WTC11 (cell line): ENCODE results near the gene CRIP2. TPM values are rescaled to one million over a fixed set of nuclear protein-coding genes. Genes with fewer than 3 reads are reported as not detected.
A peak's percentile ranks its signal among the peaks of the same experiment; 100 is the strongest.

Experiments
- ATAC-seq: fragments of 200-7000 bp; cut with Tn5 transposase; 2 replicates; pipeline ENCODE4 v1.10.0; 2021; ENCODE audit warnings: mild to moderate bottlenecking, moderate library complexity
- Bru-seq: library from RNA; stranded (reverse); fragments of 400-500 nt; gene quantifications from one replicate; lab custom pipeline; 2021; lab: Mats Ljungman, UMichigan
- CTCF ChIA-PET: fragments of 300-600 bp; sonication (Branson Sonifier 250); formaldehyde crosslinking; loops from one replicate; lab custom pipeline; 2021; ENCODE audit warnings: antibody characterized with exemption; lab: Charles Lee
- POLR2A ChIA-PET: fragments of 350-600 bp; sonication (Branson Sonifier 250); formaldehyde crosslinking; loops from one replicate; lab custom pipeline; 2021; ENCODE audit warnings: antibody characterized with exemption; lab: Charles Lee
- DNase-seq: peaks from one replicate; pipeline ENCODE4 v3.0.0; 2021; ENCODE audit warnings: low spot score
- H3K27ac Mint-ChIP-seq: 2 replicates; pipeline ENCODE4 v1.8.0; 2021; ENCODE audit warnings: mixed read lengths
- H3K27me3 Mint-ChIP-seq: 2 replicates; pipeline ENCODE4 v1.8.0; 2021; ENCODE audit warnings: low read depth, mild to moderate bottlenecking, moderate library complexity, mixed read lengths
- H3K36me3 Mint-ChIP-seq: 2 replicates; pipeline ENCODE4 v1.8.0; 2021; ENCODE audit warnings: mixed read lengths
- H3K4me1 Mint-ChIP-seq: 2 replicates; pipeline ENCODE4 v1.8.0; 2022; ENCODE audit warnings: mixed read lengths
- H3K4me3 Mint-ChIP-seq: 2 replicates; pipeline ENCODE4 v1.8.0; 2021; ENCODE audit warnings: mild to moderate bottlenecking, moderate library complexity, mixed read lengths
- H3K9me3 Mint-ChIP-seq: 2 replicates; pipeline ENCODE4 v1.8.0; 2021; ENCODE audit warnings: mixed read lengths
- CREB1 ChIP-seq: sonication (generic); formaldehyde crosslinking; IDR thresholded peaks from 2 replicates; pipeline ENCODE4 v1.8.0; 2023; ENCODE audit warnings: mild to moderate bottlenecking, missing genetic modification reagents
- CTCF ChIP-seq: fragments of 200-600 bp; IDR thresholded peaks from 2 replicates; pipeline ENCODE4 v1.8.0; 2022; ENCODE audit warnings: antibody characterized with exemption
- E2F1 ChIP-seq: sonication (generic); formaldehyde crosslinking; IDR thresholded peaks from 2 replicates; pipeline ENCODE4 v1.8.0; 2022; ENCODE audit warnings: mild to moderate bottlenecking, missing genetic modification reagents
- E2F4 ChIP-seq: sonication (generic); formaldehyde crosslinking; IDR thresholded peaks from 2 replicates; pipeline ENCODE4 v1.8.1; 2022; ENCODE audit warnings: low read depth, mild to moderate bottlenecking, moderate library complexity, missing genetic modification reagents, borderline replicate concordance
- JUN ChIP-seq: sonication (generic); formaldehyde crosslinking; IDR thresholded peaks from 2 replicates; pipeline ENCODE4 v1.8.0; 2023; ENCODE audit warnings: mild to moderate bottlenecking, missing genetic modification reagents
- NFATC4 ChIP-seq: fragments of 250-450 bp; sonication (Bioruptor Pico); IDR thresholded peaks from 2 replicates; pipeline ENCODE4 v1.9.0; 2021; ENCODE audit warnings: mild to moderate bottlenecking
- RORB ChIP-seq: fragments of 250-450 bp; sonication (Bioruptor Pico); IDR thresholded peaks from 2 replicates; pipeline ENCODE4 v1.9.0; 2021; ENCODE audit warnings: mild to moderate bottlenecking
- SOX15 ChIP-seq: fragments of 250-450 bp; sonication (Bioruptor Pico); IDR thresholded peaks from 2 replicates; pipeline ENCODE4 v1.9.0; 2021; ENCODE audit warnings: mild to moderate bottlenecking
- TEAD1 ChIP-seq: sonication (generic); formaldehyde crosslinking; IDR thresholded peaks from 2 replicates; pipeline ENCODE4 v1.8.0; 2022; ENCODE audit warnings: mild to moderate bottlenecking, missing genetic modification reagents
- TP53 ChIP-seq: sonication (generic); formaldehyde crosslinking; IDR thresholded peaks from 2 replicates; pipeline ENCODE4 v1.8.1; 2023; ENCODE audit warnings: mild to moderate bottlenecking, missing genetic modification reagents
- ZBTB21 ChIP-seq: sonication (generic); formaldehyde crosslinking; IDR thresholded peaks from 2 replicates; pipeline ENCODE4 v1.8.1; 2023; ENCODE audit warnings: mild to moderate bottlenecking, missing genetic modification reagents, borderline replicate concordance
- ZMAT4 ChIP-seq: fragments of 250-450 bp; sonication (Bioruptor Pico); IDR thresholded peaks from 2 replicates; pipeline ENCODE4 v1.9.0; 2021; ENCODE audit warnings: mild to moderate bottlenecking
- ZNF219 ChIP-seq: sonication (generic); formaldehyde crosslinking; IDR thresholded peaks from 2 replicates; pipeline ENCODE4 v1.8.0; 2023; ENCODE audit warnings: missing genetic modification reagents, mild to moderate bottlenecking, borderline replicate concordance
- ZNF232 ChIP-seq: sonication (generic); formaldehyde crosslinking; IDR thresholded peaks from 2 replicates; pipeline ENCODE4 v1.8.0; 2022; ENCODE audit warnings: mild to moderate bottlenecking, missing genetic modification reagents
- ZNF425 ChIP-seq: fragments of 250-450 bp; sonication (Bioruptor Pico); conservative IDR thresholded peaks from 2 replicates; pipeline ENCODE4 v1.9.0; 2021; ENCODE audit warnings: mild to moderate bottlenecking
- ZNF512 ChIP-seq: sonication (generic); formaldehyde crosslinking; IDR thresholded peaks from 2 replicates; pipeline ENCODE4 v1.8.1; 2022; ENCODE audit warnings: missing genetic modification reagents, borderline replicate concordance
- long read RNA-seq, 3 experiments: library from RNA in 1 of 3; library from capped mRNA in 1 of 3; library from polyadenylated mRNA in 1 of 3; unstranded in 2 of 3; stranded (forward) in 1 of 3; transcript quantifications; one replicate each; pipeline ENCODE4 v2.0.0, GENCODE V29; 2021
- total RNA-seq: library from RNA; stranded (reverse); gene quantifications from 3 replicates; pipeline ENCODE4 v1.2.3, GENCODE V29; 2021

CRIP2 gene
- total RNA-seq (4.6 to 5.4 TPM (median 5.0 TPM) in 3 replicates), Bru-seq, nascent RNA (percentile 9 among the genes with signal in this experiment)
- long read RNA-seq, experiment 1, transcript CRIP2-201 (8 exons, 1,857 nt): major isoform, 7 of 10 reads
- long read RNA-seq, experiment 1, partial matches to known transcripts: 0 of 10 reads
- long read RNA-seq, experiment 1, other reads (novel, unspliced or antisense): 0 of 10 reads
- long read RNA-seq, experiment 2, partial matches to known transcripts: 0 of 3 reads
- long read RNA-seq, experiment 2, other reads (novel, unspliced or antisense): 1 of 3 reads
- long read RNA-seq, experiment 3, transcript CRIP2-201 (8 exons, 1,857 nt): major isoform, 6 of 7 reads
- long read RNA-seq, experiment 3, partial matches to known transcripts: 0 of 7 reads
- long read RNA-seq, experiment 3, other reads (novel, unspliced or antisense): 0 of 7 reads

GRCh38 chr14:105474483-105475268, at the start of gene CRIP2:
Gene CRIP2, plus strand, starts transcription at chr14:105474821. Its CDS starts 42 bp downstream, at chr14:105474863.
- no peaks in the 10 kb centered on the region for H3K9me3 Mint-ChIP-seq
- no peak for TF ChIP-seq SOX15 (CRISPR knock-in tag)
- no peak for TF ChIP-seq ZNF425 (CRISPR knock-in tag)
- TF ChIP-seq E2F4 (CRISPR knock-in tag): no peak
- no peak for TF ChIP-seq NFATC4 (CRISPR knock-in tag)
- TF ChIP-seq CTCF: no peak
- TF ChIP-seq RORB (CRISPR knock-in tag): no peak
- no peak for TF ChIP-seq CREB1 (CRISPR knock-in tag)
- no peak for TF ChIP-seq TP53 (CRISPR knock-in tag)
- no peak for TF ChIP-seq ZNF232
- TF ChIP-seq JUN (CRISPR knock-in tag): no peak
- no peak for TF ChIP-seq ZBTB21
- no peak for TF ChIP-seq ZMAT4 (CRISPR knock-in tag)
- no peak for TF ChIP-seq E2F1 (CRISPR knock-in tag)
- no peak for TF ChIP-seq TEAD1 (CRISPR knock-in tag)
- TF ChIP-seq ZNF512 (CRISPR knock-in tag): no peak
- no peak for TF ChIP-seq ZNF219 (CRISPR knock-in tag)
- TF ChIP-seq, all 79 proteins: peak for 0
- ChIA-PET CTCF (interaction anchor here (1.8 to 7.2 kb wide), 4 partner anchors 8 to 104 kb away, joined by 8 to 116 read pairs (median 29); partner anchors contain the start of gene TEDC1), POLR2A (no interaction called here)
- no peak within 1 kb of the TSS for H3K27ac Mint-ChIP-seq
- H3K4me1 Mint-ChIP-seq: peaks cover 4% of the 10 kb centered on the region; the same call in 1 of the 2 replicates
- H3K27me3 Mint-ChIP-seq: peaks cover 42% of the 10 kb centered on the region
- peak within 1 kb of the TSS; percentile 56 for H3K4me3 Mint-ChIP-seq
- ATAC-seq: peak; percentile 5; the same call in 1 of the 2 replicates
- no peaks in the 10 kb centered on the region for H3K36me3 Mint-ChIP-seq
- DNase-seq: no peak
